HepG2 (cell line): ENCODE results near the gene SPON1. TPM values are rescaled to one million over a fixed set of nuclear protein-coding genes. Genes with fewer than 3 reads are reported as not detected.

Experiments used
- ATAC-seq: fragments of 200-7000 bp; cut with Tn5 transposase; 3 replicates; pipeline ENCODE4 v1.9.1; 2020; ENCODE audit warnings: mild to moderate bottlenecking, moderate library complexity
- BruUV-seq: library from RNA; stranded (reverse); fragments of 400-500 nt; replicated peaks from 2 replicates; lab custom pipeline; 2021; lab: Mats Ljungman, UMichigan
- CTCF ChIA-PET: fragments of 300-600 bp; formaldehyde crosslinking; extraction: SDS; loops from one replicate; lab custom pipeline; 2021; ENCODE audit warnings: low total read pairs, inconsistent platforms, low intra/inter-chr PET ratio; lab: Yijun Ruan, JAX
- POLR2A ChIA-PET: fragments of 350-600 bp; sonication (Branson Sonifier 250); formaldehyde crosslinking; loops from one replicate; lab custom pipeline; 2020; ENCODE audit warnings: antibody characterized with exemption, inconsistent platforms; lab: Yijun Ruan, JAX
- DNase-seq: peaks from one replicate; pipeline ENCODE4 v3.0.0-alpha.2; 2015; ENCODE audit warnings: low spot score
- FAIRE-seq: peaks from 3 replicates; lab custom pipeline; 2011; peaks lifted over from hg19 to GRCh38; lab: Jason Lieb, UNC
- H2AFZ ChIP-seq: one replicate; pipeline ENCODE4 v1.6.1; 2011; ENCODE audit warnings: low read length, inconsistent platforms
- H3K27ac ChIP-seq: fragments of 300-600 bp; 3 replicates; pipeline ENCODE4 v1.8.0; 2011; ENCODE audit warnings: mixed run types, mild to moderate bottlenecking, mixed read lengths, low read length, inconsistent platforms; ENCODE audit not compliant: insufficient read depth; ENCODE audit errors: extremely low read length
- H3K27me3 ChIP-seq, 2 experiments: fragments of 200-600 bp in 1 of 2; 2 replicates in 1 of 2; 3 replicates in 1 of 2; pipeline versions ENCODE4 v1.6.0 to v1.8.0; 2011; ENCODE audit warnings: low read length in 2 of 2, mild to moderate bottlenecking in 2 of 2, moderate library complexity in 2 of 2, inconsistent platforms in 1 of 2; ENCODE audit not compliant: insufficient read depth in 2 of 2, control insufficient read depth in 1 of 2
- H3K36me3 ChIP-seq, 2 experiments: fragments of 200-600 bp in 1 of 2; replicated peaks in 1 of 2; 2 replicates in 1 of 2; 3 replicates in 1 of 2; pipeline versions ENCODE4 v1.5.1 to v1.8.0; 2011; ENCODE audit warnings: low read length in 2 of 2, inconsistent platforms in 1 of 2; ENCODE audit not compliant: insufficient read depth in 2 of 2, control insufficient read depth in 1 of 2
- H3K4me1 ChIP-seq: 2 replicates; pipeline ENCODE4 v1.5.1; 2012; ENCODE audit warnings: low read length, inconsistent platforms; ENCODE audit not compliant: insufficient read depth
- H3K4me2 ChIP-seq: 2 replicates; pipeline ENCODE4 v1.6.0; 2011; ENCODE audit warnings: low read depth, low read length, inconsistent platforms
- H3K4me3 ChIP-seq, 3 experiments: fragments of 200-600 bp in 1 of 3; sonication (generic), shearing (Covaris generic) in 1 of 3; replicated peaks in 1 of 3; 2 replicates each; pipeline ENCODE4 v1.5.1; 2011 to 2016; ENCODE audit warnings: low read length in 3 of 3, inconsistent platforms in 2 of 3, low read depth in 2 of 3, mild to moderate bottlenecking in 2 of 3, control low read depth in 1 of 3, mixed read lengths in 1 of 3; ENCODE audit not compliant: insufficient read depth in 1 of 3
- H3K79me2 ChIP-seq: one replicate; pipeline ENCODE4 v1.6.1; 2011; ENCODE audit warnings: low read length, inconsistent platforms; ENCODE audit not compliant: insufficient read depth
- H3K9ac ChIP-seq: 2 replicates; pipeline ENCODE4 v1.6.0; 2011; ENCODE audit warnings: mild to moderate bottlenecking, low read depth, low read length, inconsistent platforms; ENCODE audit not compliant: insufficient read depth
- H3K9me3 ChIP-seq: 2 replicates; pipeline ENCODE4 v1.5.1; 2012; ENCODE audit warnings: mild to moderate bottlenecking, low read length
- H4K20me1 ChIP-seq: 2 replicates; pipeline ENCODE4 v1.6.0; 2011; ENCODE audit warnings: inconsistent platforms, mild to moderate bottlenecking, low read length, moderate library complexity; ENCODE audit not compliant: insufficient read depth
- ATF5 ChIP-seq: sonication (generic); formaldehyde crosslinking; IDR thresholded peaks from 2 replicates; pipeline ENCODE4 v1.4.0; 2020; ENCODE audit warnings: mild to moderate bottlenecking, low read depth, missing genetic modification reagents
- FOSL1 ChIP-seq: sonication (generic); formaldehyde crosslinking; IDR thresholded peaks from 2 replicates; pipeline ENCODE4 v1.9.0; 2021; ENCODE audit warnings: missing genetic modification reagents, borderline replicate concordance
- GPBP1L1 ChIP-seq: sonication (generic); formaldehyde crosslinking; IDR thresholded peaks from 2 replicates; pipeline ENCODE4 v1.5.0; 2020; ENCODE audit warnings: mild to moderate bottlenecking, missing genetic modification reagents
- MED8 ChIP-seq: sonication (generic); formaldehyde crosslinking; IDR thresholded peaks from 2 replicates; pipeline ENCODE4 v1.8.1; 2023; ENCODE audit warnings: mild to moderate bottlenecking, missing genetic modification reagents; ENCODE audit not compliant: insufficient replicate concordance
- NR3C1 ChIP-seq: sonication (generic); formaldehyde crosslinking; IDR thresholded peaks from 2 replicates; pipeline ENCODE4 v1.4.0; 2020; ENCODE audit warnings: missing genetic modification reagents
- SMARCE1 ChIP-seq: fragments of 450-650 bp; IDR thresholded peaks from 2 replicates; pipeline ENCODE4 v1.6.1; 2017; ENCODE audit warnings: borderline replicate concordance
- SP140L ChIP-seq: sonication (generic); formaldehyde crosslinking; IDR thresholded peaks from 2 replicates; pipeline ENCODE4 v1.4.0; 2020; ENCODE audit warnings: missing genetic modification reagents, borderline replicate concordance
- SP4 ChIP-seq: sonication (generic); formaldehyde crosslinking; IDR thresholded peaks from 2 replicates; pipeline ENCODE4 v1.8.1; 2023; ENCODE audit warnings: mild to moderate bottlenecking, missing genetic modification reagents
- ZNF143 ChIP-seq: sonication (generic); formaldehyde crosslinking; IDR thresholded peaks from 2 replicates; pipeline ENCODE4 v1.4.0; 2020; ENCODE audit warnings: missing genetic modification reagents
- ZNF232 ChIP-seq: sonication (generic); formaldehyde crosslinking; IDR thresholded peaks from 2 replicates; pipeline ENCODE4 v1.4.0; 2020; ENCODE audit warnings: missing genetic modification reagents, borderline replicate concordance
- ZNF441 ChIP-seq: sonication (generic); formaldehyde crosslinking; IDR thresholded peaks from 2 replicates; pipeline ENCODE4 v1.7.0; 2021; ENCODE audit warnings: missing genetic modification reagents, borderline replicate concordance
- ZNF7 ChIP-seq: IDR thresholded peaks from 2 replicates; pipeline ENCODE4 v1.6.1; 2016; ENCODE audit warnings: missing biosample characterization, missing genetic modification reagents
- ZNF766 ChIP-seq: sonication (generic); formaldehyde crosslinking; IDR thresholded peaks from 2 replicates; pipeline ENCODE4 v1.5.0; 2020; ENCODE audit warnings: missing genetic modification reagents, borderline replicate concordance
- WGBS: methylation state at CpG from one replicate; pipeline ENCODE4 v1.1.6; 2017; ENCODE audit warnings: low lambda C conversion rate; 5-methylcytosine and 5-hydroxymethylcytosine counted together
- in situ Hi-C: cut with HindIII; loops from 2 replicates; pipeline ENCODE4 v1.10.0; 2017; ENCODE audit warnings: low pct_unique_long_range_greater_than_20kb; ENCODE audit not compliant: extremely low pct_ligation_motif_present
- intact Hi-C: fragments of 100-400 bp; cut with micrococcal nuclease; formaldehyde crosslinking; loops from one replicate; pipeline ENCODE4 v1.10.0; 2022; ENCODE audit not compliant: unreplicated experiment
- polyA plus RNA-seq, 8 experiments: library from polyadenylated mRNA; depleted of rRNA in 3 of 8; stranded (reverse) in 7 of 8; unstranded in 1 of 8; fragments of >200 nt; fragmentation: Illumina TruSeq in 4 of 8; extraction: Trizol in 4 of 8; gene quantifications; 2 replicates each; pipeline versions ENCODE4 v1.2.1 to v1.2.3, GENCODE V29; 2011 to 2016; ENCODE audit warnings: low read depth in 4 of 8, missing spikeins in 1 of 8, mixed read lengths in 1 of 8; ENCODE audit not compliant: insufficient read depth in 1 of 8
- total RNA-seq, 5 experiments: library from RNA; depleted of rRNA; stranded (reverse); fragments of >200 nt; fragmentation: Illumina TruSeq; extraction: Trizol; gene quantifications; 2 replicates each; pipeline ENCODE4 v1.2.3, GENCODE V29; 2016; ENCODE audit warnings: low read depth in 1 of 5
- TF ChIP-seq, protein P1 (sequence below), 2 experiments: IDR thresholded peaks; 2 replicates each; pipeline ENCODE4 v1.6.1; 2011 to 2012; ENCODE audit warnings: low read length in 2 of 2, borderline replicate concordance in 1 of 2, low read depth in 1 of 2, mild to moderate bottlenecking in 1 of 2, moderate library complexity in 1 of 2
- TF ChIP-seq, protein P2 (sequence below), 2 experiments: sonication (generic) in 1 of 2; formaldehyde crosslinking in 1 of 2; IDR thresholded peaks; 2 replicates each; pipeline versions ENCODE4 v1.4.0 to v1.6.1; 2016 to 2020; ENCODE audit warnings: borderline replicate concordance in 1 of 2, low read depth in 1 of 2, mild to moderate bottlenecking in 1 of 2, missing genetic modification reagents in 1 of 2

The SPON1 gene
- total and polyA plus RNA-seq, 2 of the 13 experiments (the other 11 are each of a cell fraction or from before 2014, with no cell fraction given), result not detected

DNA sequence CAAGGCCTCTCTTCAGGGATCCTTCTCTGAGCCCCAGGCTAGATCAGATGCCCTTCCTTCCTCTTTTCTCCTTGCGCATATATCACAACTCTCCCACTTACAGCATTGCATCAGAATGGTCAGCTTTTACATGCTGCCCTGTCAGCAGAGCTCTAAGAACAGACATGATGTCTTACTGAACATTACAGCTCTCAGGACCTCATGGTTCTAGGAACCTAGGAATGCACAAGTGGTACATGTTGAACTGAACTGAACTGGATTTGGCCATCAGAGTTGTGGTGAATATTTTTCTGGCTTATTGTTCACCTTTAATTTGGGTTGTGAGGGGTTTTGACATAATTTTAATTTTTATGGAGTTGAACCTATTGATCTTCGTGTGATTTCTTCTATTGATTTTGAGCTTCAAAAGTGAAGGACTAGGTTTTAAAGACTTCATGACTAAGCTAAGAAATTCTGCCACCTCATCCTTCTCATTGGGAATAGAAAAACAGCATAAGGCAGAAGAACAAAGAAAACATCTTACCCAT lies 37.7 kb upstream of the SPON1 start:
- ATAC-seq, result no peak
- intact Hi-C loops (no loop called here), in situ Hi-C loops (no loop called here)
- Histone ChIP-seq H3K27ac (no peak overlapping the region), H3K9ac (no peak overlapping the region), H3K79me2 (no peaks in the 10 kb centered on the region), H3K27me3 (peaks cover 0 to 3% of the 10 kb centered on the region in 2 experiments; a peak in 1 of 5 replicates), H3K9me3 (no peaks in the 10 kb centered on the region), H2AFZ (no peak overlapping the region), H3K4me1 (no peaks in the 10 kb centered on the region), H4K20me1 (no peaks in the 10 kb centered on the region), H3K4me3 (no peak overlapping the region), H3K4me2 (no peak overlapping the region), H3K36me3 (no peaks in the 10 kb centered on the region)
- no peak for DNase-seq
- no peak for FAIRE-seq
- no TSS peak for BruUV-seq
- ChIA-PET POLR2A (no interaction called here), CTCF (no interaction called here)
- WGBS, result 47% methylated on average over 2 of the region's 2 CpGs
- TF ChIP-seq ZNF766 (CRISPR knock-in tag) (no peak), ZNF7 (CRISPR knock-in tag) (no peak), ZNF232 (no peak), SP140L (CRISPR knock-in tag) (no peak), FOSL1 (CRISPR knock-in tag) (no peak), MED8 (CRISPR knock-in tag) (no peak), ZNF143 (CRISPR knock-in tag) (no peak), GPBP1L1 (CRISPR knock-in tag) (no peak), SP4 (CRISPR knock-in tag) (no peak), NR3C1 (no peak), SMARCE1 (no peak), ATF5 (CRISPR knock-in tag) (no peak), ZNF441 (CRISPR knock-in tag) (no peak)
- TF ChIP-seq, protein P1, sequence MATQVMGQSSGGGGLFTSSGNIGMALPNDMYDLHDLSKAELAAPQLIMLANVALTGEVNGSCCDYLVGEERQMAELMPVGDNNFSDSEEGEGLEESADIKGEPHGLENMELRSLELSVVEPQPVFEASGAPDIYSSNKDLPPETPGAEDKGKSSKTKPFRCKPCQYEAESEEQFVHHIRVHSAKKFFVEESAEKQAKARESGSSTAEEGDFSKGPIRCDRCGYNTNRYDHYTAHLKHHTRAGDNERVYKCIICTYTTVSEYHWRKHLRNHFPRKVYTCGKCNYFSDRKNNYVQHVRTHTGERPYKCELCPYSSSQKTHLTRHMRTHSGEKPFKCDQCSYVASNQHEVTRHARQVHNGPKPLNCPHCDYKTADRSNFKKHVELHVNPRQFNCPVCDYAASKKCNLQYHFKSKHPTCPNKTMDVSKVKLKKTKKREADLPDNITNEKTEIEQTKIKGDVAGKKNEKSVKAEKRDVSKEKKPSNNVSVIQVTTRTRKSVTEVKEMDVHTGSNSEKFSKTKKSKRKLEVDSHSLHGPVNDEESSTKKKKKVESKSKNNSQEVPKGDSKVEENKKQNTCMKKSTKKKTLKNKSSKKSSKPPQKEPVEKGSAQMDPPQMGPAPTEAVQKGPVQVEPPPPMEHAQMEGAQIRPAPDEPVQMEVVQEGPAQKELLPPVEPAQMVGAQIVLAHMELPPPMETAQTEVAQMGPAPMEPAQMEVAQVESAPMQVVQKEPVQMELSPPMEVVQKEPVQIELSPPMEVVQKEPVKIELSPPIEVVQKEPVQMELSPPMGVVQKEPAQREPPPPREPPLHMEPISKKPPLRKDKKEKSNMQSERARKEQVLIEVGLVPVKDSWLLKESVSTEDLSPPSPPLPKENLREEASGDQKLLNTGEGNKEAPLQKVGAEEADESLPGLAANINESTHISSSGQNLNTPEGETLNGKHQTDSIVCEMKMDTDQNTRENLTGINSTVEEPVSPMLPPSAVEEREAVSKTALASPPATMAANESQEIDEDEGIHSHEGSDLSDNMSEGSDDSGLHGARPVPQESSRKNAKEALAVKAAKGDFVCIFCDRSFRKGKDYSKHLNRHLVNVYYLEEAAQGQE (IDR thresholded peaks at IDR 0.05; ENCODE audit: borderline replicate concordance in 1 of 2, low read depth in 1 of 2, low read length in 2 of 2), result no peak
- TF ChIP-seq, protein P2, sequence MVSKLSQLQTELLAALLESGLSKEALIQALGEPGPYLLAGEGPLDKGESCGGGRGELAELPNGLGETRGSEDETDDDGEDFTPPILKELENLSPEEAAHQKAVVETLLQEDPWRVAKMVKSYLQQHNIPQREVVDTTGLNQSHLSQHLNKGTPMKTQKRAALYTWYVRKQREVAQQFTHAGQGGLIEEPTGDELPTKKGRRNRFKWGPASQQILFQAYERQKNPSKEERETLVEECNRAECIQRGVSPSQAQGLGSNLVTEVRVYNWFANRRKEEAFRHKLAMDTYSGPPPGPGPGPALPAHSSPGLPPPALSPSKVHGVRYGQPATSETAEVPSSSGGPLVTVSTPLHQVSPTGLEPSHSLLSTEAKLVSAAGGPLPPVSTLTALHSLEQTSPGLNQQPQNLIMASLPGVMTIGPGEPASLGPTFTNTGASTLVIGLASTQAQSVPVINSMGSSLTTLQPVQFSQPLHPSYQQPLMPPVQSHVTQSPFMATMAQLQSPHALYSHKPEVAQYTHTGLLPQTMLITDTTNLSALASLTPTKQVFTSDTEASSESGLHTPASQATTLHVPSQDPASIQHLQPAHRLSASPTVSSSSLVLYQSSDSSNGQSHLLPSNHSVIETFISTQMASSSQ (IDR thresholded peaks at IDR 0.05; ENCODE audit: low read depth), result no peak
- TF ChIP-seq, protein P2 (CRISPR knock-in tag; IDR thresholded peaks at IDR 0.05; ENCODE audit: borderline replicate concordance), result no peak
